A549 treated with DMSO at 1 μM for 4 hours (cell line): ENCODE results near the gene ZNF394. TPM values are rescaled to one million over a fixed set of nuclear protein-coding genes. Genes with fewer than 3 reads are reported as not detected.

Source experiments
- total RNA-seq: library from RNA; stranded (reverse); fragments of 200-300 nt; extraction: Qiagen RNA extraction; gene quantifications from 5 replicates; pipeline ENCODE4 v1.2.3, GENCODE V29; 2022; ENCODE audit warnings: low read depth

ZNF394 gene
- 18.1 to 20.8 TPM (median 19.0 TPM) in 5 replicates for total RNA-seq

GRCh38 chr7:99499721-99500636 lies at the start of gene ZNF394:
ZNF394 (minus strand) TSS chr7:99500281; CDS start chr7:99500093, 188 bp downstream.

GRCh38 chr7:99504603-99505323 lies 4.7 kb upstream of the ZNF394 start, which contains the start of gene ZKSCAN5:
ZKSCAN5 (plus strand) TSS chr7:99504662; CDS start chr7:99506045, 1,383 bp downstream.

GRCh38 chr7:99472561-99473314 lies 27.3 kb downstream of the ZNF394 start, which contains the start of gene ZNF789:
ZNF789 (plus strand) TSS chr7:99472890; CDS start chr7:99476457, 3,567 bp downstream.

Other genes starting within 250 kb of the ZNF394 start
- 0.64 to 1.3 TPM (median 0.88 TPM) in 5 replicates for gene MYH16, start 227.4 kb downstream of the ZNF394 start, total RNA-seq
- 130 to 149 TPM (median 136 TPM) in 5 replicates for gene ARPC1A, start 174.4 kb downstream of the ZNF394 start, total RNA-seq
- 271 to 322 TPM (median 286 TPM) in 5 replicates for gene ARPC1B, start 125.6 kb downstream of the ZNF394 start, total RNA-seq
- 175 to 226 TPM (median 183 TPM) in 5 replicates for gene PDAP1, start 91.7 kb downstream of the ZNF394 start, total RNA-seq
- gene BUD31, start 91.3 kb downstream of the ZNF394 start, total RNA-seq = 130 to 159 TPM (median 147 TPM) in 5 replicates
- 6.1 to 10.7 TPM (median 6.9 TPM) in 5 replicates for gene PTCD1, start 61.5 kb downstream of the ZNF394 start, total RNA-seq
- gene CPSF4, start 61.3 kb downstream of the ZNF394 start, total RNA-seq = 38.9 to 46.6 TPM (median 43.3 TPM) in 5 replicates
- gene ATP5MF, start 34.1 kb downstream of the ZNF394 start, total RNA-seq = 873 to 1,333 TPM (median 888 TPM) in 5 replicates
- gene ZNF789, start 27.4 kb downstream of the ZNF394 start, total RNA-seq = 7.2 to 9.3 TPM (median 8.7 TPM) in 5 replicates
- gene ZKSCAN5, start 4.4 kb upstream of the ZNF394 start, total RNA-seq = 9.6 to 10.1 TPM (median 9.7 TPM) in 5 replicates
- gene FAM200A, start 51.8 kb upstream of the ZNF394 start, total RNA-seq = 4.6 to 7.5 TPM (median 7.0 TPM) in 5 replicates
- gene ZNF655, start 58.4 kb upstream of the ZNF394 start, total RNA-seq = 56.0 to 62.9 TPM (median 60.0 TPM) in 5 replicates
- 0.79 to 1.0 TPM (median 0.91 TPM) in 5 replicates for gene TMEM225B, start 98.0 kb upstream of the ZNF394 start, total RNA-seq
- 9.1 to 9.7 TPM (median 9.3 TPM) in 5 replicates for gene ZSCAN25, start 116.7 kb upstream of the ZNF394 start, total RNA-seq
- gene CYP3A5, start 179.7 kb upstream of the ZNF394 start, total RNA-seq = 1.4 to 2.2 TPM (median 1.5 TPM) in 5 replicates
- gene CYP3A7, start 234.9 kb upstream of the ZNF394 start, total RNA-seq = not detected in 5 replicates